ENCODE measurements around the gene SUPT20H.
A peak's percentile ranks its signal among the peaks of the same experiment; 100 is the strongest.
"Not testable (repeated sequence)": the region's sequence is repeated elsewhere in the genome, so short reads cannot be mapped to it uniquely, and the experiment has no call there.

Gene SUPT20H

GRCh38 chr13:37069597-37070103, 10.2 kb upstream of the SUPT20H start:
- no peak for DNase-seq (ENCODE audit: low spot score)

GRCh38 chr13:37068962-37069361, 9.5 kb upstream of the SUPT20H start:
- no peak for DNase-seq (ENCODE audit: low spot score)

GRCh38 chr13:37067874-37068273, 8.4 kb upstream of the SUPT20H start:
- DNase-seq (ENCODE audit: low spot score) = no peak

GRCh38 chr13:37065890-37066526, 6.5 kb upstream of the SUPT20H start:
- DNase-seq (ENCODE audit: low spot score) = no peak

- no peak for DNase-seq (ENCODE audit: low spot score)
Observed at GRCh38 chr13:37059848-37060192, 332 bp upstream of the SUPT20H start.

- DNase-seq (ENCODE audit: low spot score) = not testable (repeated sequence)
Observed at GRCh38 chr13:37056228-37056627, 3.3 kb downstream of the SUPT20H start.

- not testable (repeated sequence) for DNase-seq (ENCODE audit: low spot score)
Observed at GRCh38 chr13:37053111-37053510, 6.4 kb downstream of the SUPT20H start.

- DNase-seq (ENCODE audit: low spot score) = no peak
Observed at GRCh38 chr13:37049810-37050209, 9.7 kb downstream of the SUPT20H start.

GRCh38 chr13:37047846-37048245, 11.6 kb downstream of the SUPT20H start:
- no peak for DNase-seq (ENCODE audit: low spot score)

- DNase-seq (ENCODE audit: low spot score) = no peak
Observed at GRCh38 chr13:37047032-37047431, 12.5 kb downstream of the SUPT20H start.

- DNase-seq (ENCODE audit: low spot score) = no peak
Observed at GRCh38 chr13:37046062-37046461, 13.4 kb downstream of the SUPT20H start.

GRCh38 chr13:37040789-37041188, 18.7 kb downstream of the SUPT20H start:
- no peak for DNase-seq (ENCODE audit: low spot score)

- DNase-seq (ENCODE audit: low spot score) = no peak
Observed at GRCh38 chr13:37039896-37040295, 19.6 kb downstream of the SUPT20H start.

GRCh38 chr13:37037241-37037640, 22.2 kb downstream of the SUPT20H start:
- no peak for DNase-seq (ENCODE audit: low spot score)

GRCh38 chr13:37029617-37030016, 29.9 kb downstream of the SUPT20H start:
- peak; percentile 22 for DNase-seq (ENCODE audit: low spot score)

GRCh38 chr13:37027639-37028038, 31.8 kb downstream of the SUPT20H start:
- DNase-seq (ENCODE audit: low spot score) = no peak

- DNase-seq (ENCODE audit: low spot score) = no peak
Observed at GRCh38 chr13:37026771-37027170, 32.7 kb downstream of the SUPT20H start.

GRCh38 chr13:37023871-37024270, 35.6 kb downstream of the SUPT20H start:
- peak; percentile 4 for DNase-seq (ENCODE audit: low spot score)

- no peak for DNase-seq (ENCODE audit: low spot score)
Observed at GRCh38 chr13:37014609-37015008, 44.9 kb downstream of the SUPT20H start.

GRCh38 chr13:37011788-37012187, 47.7 kb downstream of the SUPT20H start:
- DNase-seq (ENCODE audit: low spot score) = no peak

GRCh38 chr13:37011002-37011401, 48.5 kb downstream of the SUPT20H start:
- DNase-seq (ENCODE audit: low spot score) = no peak

- no peak for DNase-seq (ENCODE audit: low spot score)
Observed at GRCh38 chr13:37010424-37010823, 49.1 kb downstream of the SUPT20H start.

GRCh38 chr13:37009692-37010091, 49.8 kb downstream of the SUPT20H start:
- no peak for DNase-seq (ENCODE audit: low spot score)

GRCh38 chr13:37001921-37002250, 57.6 kb downstream of the SUPT20H start:
- DNase-seq (ENCODE audit: low spot score) = no peak
